ENCODE results near the gene ARAP2. TPM values are rescaled to one million over a fixed set of nuclear protein-coding genes. Genes with fewer than 3 reads are reported as not detected.

Gene ARAP2
- total RNA-seq, 3 donors from 2014 or later (not counting 1 experiment from before 2014, with no cell fraction given): 199 to 295 (median 270) TPM

DNA sequence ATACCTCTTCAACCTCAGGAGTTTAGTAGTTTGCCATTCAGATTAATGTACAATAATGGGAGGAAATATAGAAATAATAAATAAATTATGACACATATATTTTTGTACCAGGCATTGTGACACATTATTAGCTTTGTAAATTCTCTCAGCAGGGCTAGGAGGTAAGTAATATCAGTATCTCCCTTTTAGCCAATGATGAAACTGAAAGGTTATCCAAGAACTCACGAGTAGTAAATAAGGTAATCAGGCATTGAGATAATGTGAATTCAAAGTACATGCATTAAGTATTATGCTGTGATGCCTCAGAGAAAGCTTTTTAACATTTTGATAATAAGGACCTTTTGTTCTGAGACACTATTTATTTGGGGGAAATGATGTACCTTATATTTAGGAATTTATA, 5.3 kb upstream of the ARAP2 start:
- no peak overlapping the region for H3K27ac Mint-ChIP-seq
- H3K36me3 Mint-ChIP-seq: no peaks in the 10 kb centered on the region
- H3K9me3 Mint-ChIP-seq: no peaks in the 10 kb centered on the region

GRCh38 chr4:36243355-36244256, 708 bp downstream of the ARAP2 start:
- peak overlapping the region; percentile 96 for H3K27ac ChIP-seq (ENCODE audit: low read length)
- H3K36me3 Mint-ChIP-seq: no peaks in the 10 kb centered on the region
- ATAC-seq: peak; percentile 28 to 43 (median 35)
- H3K27me3 ChIP-seq (ENCODE audit: control insufficient read depth, insufficient read depth, low read length): no peaks in the 10 kb centered on the region
- TF ChIP-seq CTCF (IDR thresholded peaks at IDR 0.05): no peak
- H3K27me3 Mint-ChIP-seq (ENCODE audit: low read depth in 2 of 2): no peaks in the 10 kb centered on the region
- H3K4me3 Mint-ChIP-seq: peak overlapping the region; percentile 99
- peak overlapping the region; percentile 95 to 99 for H3K27ac Mint-ChIP-seq
- DNase-seq: peak in 1 of 2 donors; percentile 47
- peaks cover 7% of the 10 kb centered on the region for H3K36me3 ChIP-seq (ENCODE audit: control insufficient read depth, insufficient read depth, low read length)
- H3K4me3 ChIP-seq (ENCODE audit: low read length): peak overlapping the region; percentile 73
- intact Hi-C loops (cut with micrococcal nuclease): loop anchor here (1.0 to 5.0 kb wide), 5 partner anchors 12 to 143 kb away; no protein-coding TSS in a partner anchor
- H3K9me3 ChIP-seq (ENCODE audit: control insufficient read depth, insufficient read depth, low read length): no peaks in the 10 kb centered on the region
- peaks cover 60 to 62% of the 10 kb centered on the region in 2 donors for H3K4me1 Mint-ChIP-seq
- no peaks in the 10 kb centered on the region for H3K9me3 Mint-ChIP-seq
- H3K4me1 ChIP-seq (ENCODE audit: control insufficient read depth, insufficient read depth, low read length): peaks cover 20% of the 10 kb centered on the region
- WGBS (ENCODE audit: insufficient coverage): under 1% methylated on average over 37 of the region's 38 CpGs

More for the DNA sequence above, 5.3 kb upstream of the ARAP2 start:
- intact Hi-C loops (cut with micrococcal nuclease): no loop called here
- Histone ChIP-seq H3K27me3 (ENCODE audit: control insufficient read depth, insufficient read depth, low read length) (no peaks in the 10 kb centered on the region), H3K27ac (ENCODE audit: low read length) (no peak overlapping the region), H3K9me3 (ENCODE audit: control insufficient read depth, insufficient read depth, low read length) (no peaks in the 10 kb centered on the region), H3K4me1 (ENCODE audit: control insufficient read depth, insufficient read depth, low read length) (peaks cover 22% of the 10 kb centered on the region), H3K36me3 (ENCODE audit: control insufficient read depth, insufficient read depth, low read length) (no peaks in the 10 kb centered on the region), H3K4me3 (ENCODE audit: low read length) (no peak overlapping the region)
- H3K4me3 Mint-ChIP-seq: no peak overlapping the region
- ATAC-seq (no peak), DNase-seq (no peak)
- peaks cover 40% of the 10 kb centered on the region in 2 donors for H3K4me1 Mint-ChIP-seq
- TF ChIP-seq CTCF (IDR thresholded peaks at IDR 0.05): no peak
- 50% methylated on average over 1 of the region's 1 CpG for WGBS (ENCODE audit: insufficient coverage)
- H3K27me3 Mint-ChIP-seq (ENCODE audit: low read depth in 2 of 2): no peaks in the 10 kb centered on the region

GRCh38 chr4:36242629-36243354, 1.5 kb downstream of the ARAP2 start:
- no peak for TF ChIP-seq CTCF (IDR thresholded peaks at IDR 0.05)
- ATAC-seq (no peak), DNase-seq (peak in 1 of 2 donors; percentile 39)
- 4% methylated on average over 2 of the region's 7 CpGs for WGBS (ENCODE audit: insufficient coverage)
- Mint-ChIP-seq H3K27ac (peak overlapping the region; percentile 95 to 99), H3K27me3 (ENCODE audit: low read depth in 2 of 2) (no peaks in the 10 kb centered on the region), H3K4me3 (peak overlapping the region; percentile 99), H3K9me3 (no peaks in the 10 kb centered on the region), H3K36me3 (no peaks in the 10 kb centered on the region), H3K4me1 (peaks cover 68 to 70% of the 10 kb centered on the region in 2 donors)
- Histone ChIP-seq H3K27me3 (ENCODE audit: control insufficient read depth, insufficient read depth, low read length) (no peaks in the 10 kb centered on the region), H3K4me1 (ENCODE audit: control insufficient read depth, insufficient read depth, low read length) (peaks cover 28% of the 10 kb centered on the region), H3K4me3 (ENCODE audit: low read length) (peak overlapping the region; percentile 73), H3K36me3 (ENCODE audit: control insufficient read depth, insufficient read depth, low read length) (peaks cover 10% of the 10 kb centered on the region), H3K27ac (ENCODE audit: low read length) (peak overlapping the region; percentile 96), H3K9me3 (ENCODE audit: control insufficient read depth, insufficient read depth, low read length) (no peaks in the 10 kb centered on the region)
- intact Hi-C loops (cut with micrococcal nuclease): loop anchor here (2.0 to 5.0 kb wide), 2 partner anchors 35 to 80 kb away; no protein-coding TSS in a partner anchor

All from natural killer cell (primary cell).